Parathyroid adenoma (tissue), 2 donors: ENCODE results near the gene CHST9.

Source experiments
- H2AFZ ChIP-seq: fragments of 300-600 bp; sonication (generic); one replicate; pipeline ENCODE4 v1.7.0; 2017; ENCODE audit warnings: antibody characterized with exemption, mild to moderate bottlenecking
- H3K27ac ChIP-seq: fragments of 300-600 bp; sonication (generic); one replicate; pipeline ENCODE4 v1.7.0; 2017
- H3K27me3 ChIP-seq: fragments of 300-600 bp; sonication (generic); one replicate; pipeline ENCODE4 v1.7.0; 2017; ENCODE audit warnings: low read length; ENCODE audit not compliant: control insufficient read depth, insufficient read depth
- H3K36me3 ChIP-seq: fragments of 300-600 bp; sonication (generic); one replicate; pipeline ENCODE4 v1.7.0; 2017; ENCODE audit warnings: low read length; ENCODE audit not compliant: control insufficient read depth, insufficient read depth
- H3K4me1 ChIP-seq: fragments of 300-600 bp; sonication (generic); one replicate; pipeline ENCODE4 v1.7.0; 2017; ENCODE audit warnings: control low read depth
- H3K4me2 ChIP-seq: fragments of 300-600 bp; sonication (generic); one replicate; pipeline ENCODE4 v1.7.0; 2017; ENCODE audit warnings: low read length
- H3K4me3 ChIP-seq: fragments of 300-600 bp; sonication (generic); one replicate; pipeline ENCODE4 v1.7.0; 2017; ENCODE audit warnings: low read depth, low read length
- H3K79me2 ChIP-seq: fragments of 300-600 bp; sonication (generic); one replicate; pipeline ENCODE4 v1.7.0; 2017; ENCODE audit warnings: control low read depth
- H3K9ac ChIP-seq: fragments of 300-600 bp; sonication (generic); one replicate; pipeline ENCODE4 v1.7.0; 2017; ENCODE audit warnings: mild to moderate bottlenecking
- H3K9me3 ChIP-seq: fragments of 300-600 bp; sonication (generic); one replicate; pipeline ENCODE4 v1.7.0; 2017; ENCODE audit warnings: low read length; ENCODE audit not compliant: control insufficient read depth
- CTCF ChIP-seq: fragments of 300-600 bp; sonication (generic); IDR thresholded peaks from one replicate; pipeline ENCODE4 v1.7.0; 2017; ENCODE audit warnings: antibody characterized with exemption, mild to moderate bottlenecking
- donor health status: primary hyperparathyroidism.

CHST9 gene

GRCh38 chr18:27144672-27145071 lies 40.4 kb downstream of the CHST9 start:
- Histone ChIP-seq H3K79me2 (no peaks in the 10 kb centered on the region), H3K9me3 (no peaks in the 10 kb centered on the region), H2AFZ (no peak overlapping the region), H3K27ac (no peak overlapping the region), H3K4me1 (no peaks in the 10 kb centered on the region), H3K4me2 (no peak overlapping the region), H3K9ac (no peak overlapping the region), H3K4me3 (no peak overlapping the region), H3K27me3 (no peaks in the 10 kb centered on the region), H3K36me3 (no peaks in the 10 kb centered on the region)
- no peak for TF ChIP-seq CTCF

GRCh38 chr18:27143580-27144287 lies 41.4 kb downstream of the CHST9 start:
- TF ChIP-seq CTCF = no peak
- Histone ChIP-seq H3K9me3 (no peaks in the 10 kb centered on the region), H2AFZ (no peak overlapping the region)

GRCh38 chr18:27142891-27143290 lies 42.2 kb downstream of the CHST9 start:
- Histone ChIP-seq H3K27me3 (no peaks in the 10 kb centered on the region), H3K4me3 (no peak overlapping the region), H3K4me2 (no peak overlapping the region), H3K9me3 (no peaks in the 10 kb centered on the region), H3K9ac (no peak overlapping the region), H3K4me1 (no peaks in the 10 kb centered on the region), H3K36me3 (no peaks in the 10 kb centered on the region), H2AFZ (no peak overlapping the region), H3K27ac (no peak overlapping the region), H3K79me2 (no peaks in the 10 kb centered on the region)
- no peak for TF ChIP-seq CTCF

More at GRCh38 chr18:27143580-27144287, 41.4 kb downstream of the CHST9 start:
- no peaks in the 10 kb centered on the region for H3K79me2 ChIP-seq
- no peak overlapping the region for H3K27ac ChIP-seq
- H3K4me1 ChIP-seq = no peaks in the 10 kb centered on the region
- H3K4me3 ChIP-seq = no peak overlapping the region
- no peak overlapping the region for H3K4me2 ChIP-seq
- no peaks in the 10 kb centered on the region for H3K27me3 ChIP-seq
- H3K36me3 ChIP-seq = no peaks in the 10 kb centered on the region
- no peak overlapping the region for H3K9ac ChIP-seq

- no peak overlapping the region for H3K27ac ChIP-seq
- no peaks in the 10 kb centered on the region for H3K36me3 ChIP-seq
- no peak overlapping the region for H3K4me2 ChIP-seq
- no peak for TF ChIP-seq CTCF
- no peaks in the 10 kb centered on the region for H3K4me1 ChIP-seq
- H3K9me3 ChIP-seq = no peaks in the 10 kb centered on the region
- H3K4me3 ChIP-seq = no peak overlapping the region
- no peak overlapping the region for H2AFZ ChIP-seq
- H3K27me3 ChIP-seq = no peaks in the 10 kb centered on the region
- H3K79me2 ChIP-seq = no peaks in the 10 kb centered on the region
- H3K9ac ChIP-seq = no peak overlapping the region
Measured at GRCh38 chr18:27141876-27142275, 43.2 kb downstream of the CHST9 start.

- no peaks in the 10 kb centered on the region for H3K79me2 ChIP-seq
- H2AFZ ChIP-seq = no peak overlapping the region
- H3K4me1 ChIP-seq = no peaks in the 10 kb centered on the region
- no peak overlapping the region for H3K9ac ChIP-seq
- no peak for TF ChIP-seq CTCF
- no peaks in the 10 kb centered on the region for H3K27me3 ChIP-seq
- no peak overlapping the region for H3K4me3 ChIP-seq
- H3K4me2 ChIP-seq = no peak overlapping the region
- no peaks in the 10 kb centered on the region for H3K9me3 ChIP-seq
- H3K36me3 ChIP-seq = no peaks in the 10 kb centered on the region
- H3K27ac ChIP-seq = no peak overlapping the region
Measured at GRCh38 chr18:27138079-27138478, 47.0 kb downstream of the CHST9 start.
